H1 (cell line): ENCODE measurements around the gene NPBWR2. TPM values are rescaled to one million over a fixed set of nuclear protein-coding genes. Genes with fewer than 3 reads are reported as not detected.

Experiments
- POU5F1 ChIP-seq: IDR thresholded peaks from 2 replicates; pipeline ENCODE4 v1.6.1; 2011; ENCODE audit warnings: low read depth, mild to moderate bottlenecking, low read length, moderate library complexity
- polyA plus RNA-seq, 7 experiments: library from polyadenylated mRNA; depleted of rRNA in 3 of 7; stranded (reverse) in 5 of 7; unstranded in 2 of 7; fragments of >200 nt in 5 of 7; fragments of 200-250 nt in 2 of 7; gene quantifications; 1 replicate in 5 of 7; 2 replicates in 1 of 7; 4 replicates in 1 of 7; pipeline versions ENCODE4 v1.2.1 to v1.2.3, GENCODE V29; 2011 to 2013; ENCODE audit warnings: missing spikeins in 2 of 7, mixed read lengths in 2 of 7
- total RNA-seq: library from RNA; stranded (reverse); fragmentation: NEBNext Ultra II Directional; extraction: Animal tissue kit (Norgen Biotek cat#: 25700); gene quantifications from 2 replicates; pipeline ENCODE4 v1.2.1, GENCODE V29; 2021

NPBWR2 gene
- total and polyA plus RNA-seq, 2 of the 8 experiments (the other 6 are each of a cell fraction or from before 2014, with no cell fraction given): not detected

GRCh38 chr20:64111841-64112641 is 4.7 kb upstream of the NPBWR2 start (continued):
- no peak for TF ChIP-seq POU5F1
